Tibial nerve (tissue), 4 donors: ENCODE results near the gene PXMP4.
"Not testable (repeated sequence)": the region's sequence is repeated elsewhere in the genome, so short reads cannot be mapped to it uniquely, and the experiment has no call there.

ENCODE experiments used
- EP300 ChIP-seq, 2 donors: sonication (generic); formaldehyde crosslinking; IDR thresholded peaks; one replicate each; pipeline ENCODE4 v1.6.1; 2017; ENCODE audit warnings: antibody characterized with exemption in 2 of 2, mild to moderate bottlenecking in 1 of 2
- POLR2A ChIP-seq, 2 donors: fragments of 450-650 bp; IDR thresholded peaks; one replicate each; pipeline ENCODE4 v1.6.1; 2017; ENCODE audit warnings: antibody characterized with exemption in 2 of 2, mild to moderate bottlenecking in 2 of 2, moderate library complexity in 2 of 2
- TF ChIP-seq, protein P1 (sequence below), 5 experiments: fragments of 200-600 bp in 3 of 5; fragments of 450-650 bp in 2 of 5; sonication (generic) in 3 of 5; IDR thresholded peaks; one replicate each; pipeline ENCODE4 v1.5.1; 2016 to 2019; ENCODE audit warnings: antibody characterized with exemption in 5 of 5, mild to moderate bottlenecking in 3 of 5, moderate library complexity in 2 of 5

DNA sequence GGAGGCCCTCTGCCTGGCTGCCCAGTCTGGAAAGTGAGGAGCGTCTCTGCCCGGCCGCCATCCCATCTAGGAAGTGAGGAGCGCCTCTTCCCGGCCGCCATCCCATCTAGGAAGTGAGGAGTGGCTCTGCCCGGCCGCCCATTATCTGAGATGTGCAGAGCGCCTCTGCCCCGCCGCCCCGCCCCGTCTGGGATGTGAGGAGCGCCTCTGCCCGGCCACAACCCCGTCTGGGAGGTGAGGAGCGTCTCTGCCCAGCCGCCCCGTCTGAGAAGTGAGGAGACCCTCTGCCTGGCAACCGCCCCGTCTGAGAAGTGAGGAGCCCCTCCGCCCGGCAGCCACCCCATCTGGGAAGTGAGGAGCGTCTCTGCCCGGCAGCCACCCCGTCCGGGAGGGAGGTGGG lies 21.1 kb downstream of the PXMP4 start:
- TF ChIP-seq, protein P1, sequence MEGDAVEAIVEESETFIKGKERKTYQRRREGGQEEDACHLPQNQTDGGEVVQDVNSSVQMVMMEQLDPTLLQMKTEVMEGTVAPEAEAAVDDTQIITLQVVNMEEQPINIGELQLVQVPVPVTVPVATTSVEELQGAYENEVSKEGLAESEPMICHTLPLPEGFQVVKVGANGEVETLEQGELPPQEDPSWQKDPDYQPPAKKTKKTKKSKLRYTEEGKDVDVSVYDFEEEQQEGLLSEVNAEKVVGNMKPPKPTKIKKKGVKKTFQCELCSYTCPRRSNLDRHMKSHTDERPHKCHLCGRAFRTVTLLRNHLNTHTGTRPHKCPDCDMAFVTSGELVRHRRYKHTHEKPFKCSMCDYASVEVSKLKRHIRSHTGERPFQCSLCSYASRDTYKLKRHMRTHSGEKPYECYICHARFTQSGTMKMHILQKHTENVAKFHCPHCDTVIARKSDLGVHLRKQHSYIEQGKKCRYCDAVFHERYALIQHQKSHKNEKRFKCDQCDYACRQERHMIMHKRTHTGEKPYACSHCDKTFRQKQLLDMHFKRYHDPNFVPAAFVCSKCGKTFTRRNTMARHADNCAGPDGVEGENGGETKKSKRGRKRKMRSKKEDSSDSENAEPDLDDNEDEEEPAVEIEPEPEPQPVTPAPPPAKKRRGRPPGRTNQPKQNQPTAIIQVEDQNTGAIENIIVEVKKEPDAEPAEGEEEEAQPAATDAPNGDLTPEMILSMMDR (IDR thresholded peaks at IDR 0.05), result not testable (repeated sequence)
- not testable (repeated sequence) for TF ChIP-seq EP300, POLR2A (IDR thresholded peaks at IDR 0.05)
